Tongue (tissue), 2 donors: ENCODE data around the gene RPP38. TPM values are rescaled to one million over a fixed set of nuclear protein-coding genes. Genes with fewer than 3 reads are reported as not detected.

Source experiments
- DNase-seq: peaks from one replicate; pipeline ENCODE4 v3.0.0-alpha.2; 2015
- total RNA-seq: library from RNA; depleted of rRNA; stranded (reverse); fragments of >200 nt; gene quantifications from one replicate; pipeline ENCODE4 v1.2.3, GENCODE V29; 2014

The RPP38 gene
- 7.2 TPM for total RNA-seq

- DNase-seq = peak; percentile 98
These were observed at the start of gene RPP38 for GRCh38 chr10:15097011-15097812. Gene RPP38, plus strand, starts transcription at chr10:15097355. Its CDS starts 5,960 bp downstream, at chr10:15103315.

- no peak for DNase-seq
These were observed 47.6 kb upstream of the RPP38 start for GRCh38 chr10:15049533-15049932.

- DNase-seq = no peak
These were observed 45.0 kb upstream of the RPP38 start for GRCh38 chr10:15052121-15052520.

GRCh38 chr10:15053061-15053460 is 44.1 kb upstream of the RPP38 start:
- no peak for DNase-seq

- no peak for DNase-seq
These were observed 38.5 kb upstream of the RPP38 start for GRCh38 chr10:15058689-15059088.

GRCh38 chr10:15059914-15060313 is 37.2 kb upstream of the RPP38 start:
- no peak for DNase-seq

GRCh38 chr10:15060638-15061037 is 36.5 kb upstream of the RPP38 start:
- no peak for DNase-seq

GRCh38 chr10:15067154-15067553 is 30.0 kb upstream of the RPP38 start:
- no peak for DNase-seq

- peak; percentile 61 for DNase-seq
These were observed 28.4 kb upstream of the RPP38 start for GRCh38 chr10:15068802-15069201.

- DNase-seq = no peak
These were observed 27.9 kb upstream of the RPP38 start for GRCh38 chr10:15069230-15069629.

- DNase-seq = no peak
These were observed 24.8 kb upstream of the RPP38 start for GRCh38 chr10:15072358-15072757.

GRCh38 chr10:15075421-15075820 is 21.7 kb upstream of the RPP38 start:
- no peak for DNase-seq

- DNase-seq = no peak
These were observed 13.3 kb upstream of the RPP38 start for GRCh38 chr10:15083674-15084501.

- peak; percentile 85 for DNase-seq
These were observed 12.6 kb upstream of the RPP38 start for GRCh38 chr10:15084502-15084922.

- DNase-seq = peak; percentile 89
These were observed 8.5 kb upstream of the RPP38 start, which contains the start of gene ACBD7 for GRCh38 chr10:15088428-15089261. Gene ACBD7, minus strand, starts transcription at chr10:15088776. Its CDS starts 48 bp downstream, at chr10:15088728.

- no peak for DNase-seq
These were observed 5.7 kb upstream of the RPP38 start for GRCh38 chr10:15091418-15091817.

- DNase-seq = no peak
These were observed 4.2 kb upstream of the RPP38 start for GRCh38 chr10:15092855-15093408.

- no peak for DNase-seq
These were observed 519 bp upstream of the RPP38 start for GRCh38 chr10:15096661-15097010.

GRCh38 chr10:15099886-15100285 is 2.7 kb downstream of the RPP38 start:
- no peak for DNase-seq

GRCh38 chr10:15103513-15103912 is 6.4 kb downstream of the RPP38 start:
- DNase-seq = no peak

- peak; percentile 85 for DNase-seq
These were observed 9.3 kb downstream of the RPP38 start for GRCh38 chr10:15106352-15107013.

- no peak for DNase-seq
These were observed 15.5 kb downstream of the RPP38 start for GRCh38 chr10:15112657-15113056.
